SK-N-SH (cell line): ENCODE results near the gene PIGA.

Source experiments
- EP300 ChIP-seq, 2 experiments: IDR thresholded peaks; 2 replicates each; pipeline versions ENCODE4 v1.4.0 to v1.6.1; 2012; ENCODE audit warnings: borderline replicate concordance in 1 of 2, low read depth in 1 of 2, low read length in 1 of 2
- EZH2phosphoT487 ChIP-seq: fragments of 200-600 bp; sonication (generic); IDR thresholded peaks from 2 replicates; pipeline ENCODE4 v1.6.1; 2017; ENCODE audit warnings: low read depth, mixed run types, mild to moderate bottlenecking, antibody characterized with exemption, moderate library complexity, borderline replicate concordance
- GABPA ChIP-seq: IDR thresholded peaks from 2 replicates; pipeline ENCODE4 v1.4.0; 2012; ENCODE audit warnings: low read depth, mild to moderate bottlenecking
- POLR2AphosphoS5 ChIP-seq: IDR thresholded peaks from 2 replicates; pipeline ENCODE4 v1.6.1; 2012; ENCODE audit warnings: low read depth, low read length
- TF ChIP-seq, protein P1 (sequence below): fragments of 200-600 bp; sonication (generic); IDR thresholded peaks from 2 replicates; pipeline ENCODE4 v1.6.1; 2017; ENCODE audit warnings: antibody characterized with exemption, mild to moderate bottlenecking, moderate library complexity

- TF ChIP-seq, protein P1, sequence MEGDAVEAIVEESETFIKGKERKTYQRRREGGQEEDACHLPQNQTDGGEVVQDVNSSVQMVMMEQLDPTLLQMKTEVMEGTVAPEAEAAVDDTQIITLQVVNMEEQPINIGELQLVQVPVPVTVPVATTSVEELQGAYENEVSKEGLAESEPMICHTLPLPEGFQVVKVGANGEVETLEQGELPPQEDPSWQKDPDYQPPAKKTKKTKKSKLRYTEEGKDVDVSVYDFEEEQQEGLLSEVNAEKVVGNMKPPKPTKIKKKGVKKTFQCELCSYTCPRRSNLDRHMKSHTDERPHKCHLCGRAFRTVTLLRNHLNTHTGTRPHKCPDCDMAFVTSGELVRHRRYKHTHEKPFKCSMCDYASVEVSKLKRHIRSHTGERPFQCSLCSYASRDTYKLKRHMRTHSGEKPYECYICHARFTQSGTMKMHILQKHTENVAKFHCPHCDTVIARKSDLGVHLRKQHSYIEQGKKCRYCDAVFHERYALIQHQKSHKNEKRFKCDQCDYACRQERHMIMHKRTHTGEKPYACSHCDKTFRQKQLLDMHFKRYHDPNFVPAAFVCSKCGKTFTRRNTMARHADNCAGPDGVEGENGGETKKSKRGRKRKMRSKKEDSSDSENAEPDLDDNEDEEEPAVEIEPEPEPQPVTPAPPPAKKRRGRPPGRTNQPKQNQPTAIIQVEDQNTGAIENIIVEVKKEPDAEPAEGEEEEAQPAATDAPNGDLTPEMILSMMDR = no peak
- TF ChIP-seq GABPA (no peak), EZH2phosphoT487 (no peak), EP300 (IDR thresholded peaks at IDR 0.05; ENCODE audit: borderline replicate concordance in 1 of 2, low read depth in 1 of 2, low read length in 1 of 2) (no peak), POLR2AphosphoS5 (no peak)
Observed at GRCh38 chrX:15344106-15344505, 8.8 kb upstream of the PIGA start.
